ENCODE measurements around the gene GAB2. TPM values are rescaled to one million over a fixed set of nuclear protein-coding genes. Genes with fewer than 3 reads are reported as not detected.

Gene GAB2
- total RNA-seq, 2 experiments from 2014 or later = 1.4 to 1.8 TPM

DNA sequence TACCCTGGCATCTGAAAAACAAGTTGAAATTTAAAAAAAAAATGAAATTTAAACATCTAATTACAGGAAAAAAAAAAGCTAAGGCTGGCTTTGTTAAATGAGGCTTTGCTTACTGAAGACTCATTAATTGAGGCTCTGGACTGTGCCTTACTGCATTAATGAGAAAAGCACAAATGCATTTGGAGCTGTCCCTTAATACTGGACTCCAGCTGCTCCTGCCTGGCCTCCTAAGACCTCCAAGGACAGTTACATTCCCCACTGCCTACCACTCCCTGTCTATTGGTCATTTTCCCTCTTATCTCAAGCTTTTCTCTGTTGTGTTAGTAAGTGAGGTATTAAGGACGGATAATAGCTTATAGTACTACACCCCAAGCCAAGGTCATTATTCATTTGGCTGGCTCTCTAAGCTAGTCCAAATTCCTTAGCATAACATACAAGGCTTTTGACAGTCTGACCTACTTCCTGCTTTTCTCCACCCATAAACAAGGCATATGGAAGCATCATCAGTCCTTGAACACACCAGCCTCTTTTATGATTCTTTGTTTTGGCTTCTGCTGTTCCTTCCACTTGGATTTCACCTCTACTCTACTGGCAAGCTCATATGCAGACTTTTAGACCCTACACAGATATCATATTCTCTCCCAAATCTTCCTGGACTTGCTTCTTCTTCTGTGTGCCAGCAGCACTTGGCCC lies 166.4 kb downstream of the GAB2 start:
- no peak for DNase-seq
- TF ChIP-seq CTCF (IDR thresholded peaks at IDR 0.05) = no peak
- ATAC-seq = no peak
- Mint-ChIP-seq H3K4me1 (ENCODE audit: low read depth) (peaks cover 2% of the 10 kb centered on the region), H3K36me3 (ENCODE audit: low read depth) (no peaks in the 10 kb centered on the region), H3K4me3 (no peak overlapping the region), H3K27ac (no peak overlapping the region), H3K27me3 (no peaks in the 10 kb centered on the region), H3K9me3 (no peaks in the 10 kb centered on the region)
- CTCF ChIA-PET = interaction anchor here (1.1 kb wide), 1 partner anchor 313 kb away, joined by 4 read pairs; no protein-coding TSS in a partner anchor
- POLR2A ChIA-PET = interaction anchor here (0.6 kb wide), 2 partner anchors 150 to 1919 kb away, joined by 3 read pairs; no protein-coding TSS in a partner anchor
- intact Hi-C loops (cut with micrococcal nuclease) = no loop called here

DNA sequence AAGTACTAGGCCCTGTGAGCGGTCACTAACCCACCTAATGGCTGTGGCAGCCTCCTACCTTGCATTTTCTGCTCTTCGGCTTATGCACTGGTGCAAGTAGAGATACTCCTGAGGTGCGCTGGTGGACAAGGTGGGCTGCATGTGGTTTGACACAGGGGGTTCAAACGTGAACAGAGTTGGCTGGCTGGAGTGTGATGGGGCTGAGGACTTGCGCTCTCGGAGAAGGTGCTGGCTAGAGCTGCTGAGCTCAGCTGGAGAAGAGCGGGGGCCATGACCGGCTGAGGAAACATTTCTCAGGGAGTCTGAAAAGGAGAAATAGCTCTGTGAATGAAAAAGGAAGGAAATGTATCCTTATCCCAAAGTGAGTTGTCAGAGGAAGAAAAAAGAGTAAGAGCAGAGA lies 167.5 kb downstream of the GAB2 start:
- no peak for TF ChIP-seq CTCF (IDR thresholded peaks at IDR 0.05)
- H3K36me3 Mint-ChIP-seq (ENCODE audit: low read depth) = no peaks in the 10 kb centered on the region
- intact Hi-C loops (cut with micrococcal nuclease) = no loop called here
- no peak overlapping the region for H3K27ac Mint-ChIP-seq
- H3K4me3 Mint-ChIP-seq = no peak overlapping the region
- peaks cover 2% of the 10 kb centered on the region for H3K4me1 Mint-ChIP-seq (ENCODE audit: low read depth)
- no peaks in the 10 kb centered on the region for H3K27me3 Mint-ChIP-seq
- DNase-seq = no peak
- ChIA-PET POLR2A (no interaction called here), CTCF (interaction anchor here (3.4 kb wide), 1 partner anchor 22 kb away, joined by 11 read pairs; no protein-coding TSS in a partner anchor)
- H3K9me3 Mint-ChIP-seq = no peaks in the 10 kb centered on the region
- no peak for ATAC-seq

DNA sequence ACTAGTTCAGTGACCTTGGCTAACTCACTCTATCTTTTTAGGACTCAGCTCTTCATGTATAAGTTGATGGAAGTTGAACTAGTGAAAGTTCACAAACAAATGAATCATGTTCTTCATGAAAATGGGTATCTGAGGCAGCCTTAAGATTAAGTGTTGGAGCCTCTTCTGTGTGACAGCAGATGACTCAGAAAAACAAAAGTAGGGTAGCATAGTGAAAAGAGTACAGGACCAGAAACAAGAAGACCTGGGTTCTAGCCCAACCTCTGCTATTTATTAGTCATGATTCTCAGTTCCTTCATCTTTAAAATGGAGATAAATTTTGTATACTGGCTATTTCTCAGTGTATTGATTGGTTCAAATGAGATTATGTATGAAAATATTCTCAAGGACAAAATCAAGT lies 168.7 kb downstream of the GAB2 start:
- intact Hi-C loops (cut with micrococcal nuclease) = no loop called here
- Mint-ChIP-seq H3K27me3 (no peaks in the 10 kb centered on the region), H3K4me3 (no peak overlapping the region), H3K9me3 (no peaks in the 10 kb centered on the region), H3K4me1 (ENCODE audit: low read depth) (peaks cover 2% of the 10 kb centered on the region), H3K36me3 (ENCODE audit: low read depth) (no peaks in the 10 kb centered on the region), H3K27ac (no peak overlapping the region)
- ChIA-PET POLR2A (no interaction called here), CTCF (interaction anchor here (1.6 to 3.4 kb wide), 2 partner anchors 21 to 203 kb away, joined by 3 to 11 read pairs; no protein-coding TSS in a partner anchor)
- ATAC-seq (peak; percentile 60), DNase-seq (no peak)
- no peak for TF ChIP-seq CTCF (IDR thresholded peaks at IDR 0.05)

GRCh38 chr11:78248191-78248590 lies 169.4 kb downstream of the GAB2 start:
- no peaks in the 10 kb centered on the region for H3K9me3 Mint-ChIP-seq
- no peak for ATAC-seq

More at GRCh38 chr11:78248191-78248590, 169.4 kb downstream of the GAB2 start:
- intact Hi-C loops (cut with micrococcal nuclease) = no loop called here
- Mint-ChIP-seq H3K27ac (no peak overlapping the region), H3K36me3 (ENCODE audit: low read depth) (no peaks in the 10 kb centered on the region), H3K4me1 (ENCODE audit: low read depth) (peaks cover 2% of the 10 kb centered on the region), H3K27me3 (no peaks in the 10 kb centered on the region), H3K4me3 (no peak overlapping the region)
- POLR2A ChIA-PET = interaction anchor here (0.9 kb wide), 1 partner anchor 45 kb away, joined by 4 read pairs; no protein-coding TSS in a partner anchor
- no peak for TF ChIP-seq CTCF (IDR thresholded peaks at IDR 0.05)
- DNase-seq = no peak
- CTCF ChIA-PET = interaction anchor here (1.6 to 3.4 kb wide), 2 partner anchors 20 to 202 kb away, joined by 3 to 11 read pairs; no protein-coding TSS in a partner anchor

All from activated CD8-positive, alpha-beta T cell treated with anti-CD3 and anti-CD28 coated beads for 36 hours (primary cell).